GM19099 (cell line): Measurements from ENCODE around the gene TMEM248.

ENCODE experiments used
- POLR2A ChIP-seq: IDR thresholded peaks from 3 replicates; pipeline ENCODE4 v1.6.1; 2011; ENCODE audit warnings: low read depth; ENCODE audit not compliant: insufficient read length; ENCODE audit errors: extremely low read depth

The TMEM248 gene

DNA sequence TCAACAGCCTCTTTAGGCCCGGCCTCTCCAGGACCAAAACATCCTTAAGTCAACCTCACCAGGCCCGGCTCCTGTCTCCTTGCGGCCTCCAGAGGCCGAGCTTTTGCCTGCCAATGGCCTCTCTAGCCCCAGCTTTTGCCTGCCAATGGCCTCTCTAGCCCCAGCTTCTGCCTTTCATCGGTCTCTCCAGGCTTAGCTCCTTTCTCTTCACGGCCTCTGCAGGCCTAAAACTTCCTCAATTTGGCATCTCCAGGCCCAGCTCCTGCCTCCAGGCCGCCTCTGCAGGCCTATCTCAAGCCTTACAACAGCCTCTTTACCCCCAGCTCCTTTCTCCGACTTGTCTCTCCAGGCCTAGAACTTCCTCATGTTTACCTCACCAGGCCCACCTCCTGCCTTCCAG lies 15.7 kb upstream of the TMEM248 start:
- TF ChIP-seq POLR2A: no peak

DNA sequence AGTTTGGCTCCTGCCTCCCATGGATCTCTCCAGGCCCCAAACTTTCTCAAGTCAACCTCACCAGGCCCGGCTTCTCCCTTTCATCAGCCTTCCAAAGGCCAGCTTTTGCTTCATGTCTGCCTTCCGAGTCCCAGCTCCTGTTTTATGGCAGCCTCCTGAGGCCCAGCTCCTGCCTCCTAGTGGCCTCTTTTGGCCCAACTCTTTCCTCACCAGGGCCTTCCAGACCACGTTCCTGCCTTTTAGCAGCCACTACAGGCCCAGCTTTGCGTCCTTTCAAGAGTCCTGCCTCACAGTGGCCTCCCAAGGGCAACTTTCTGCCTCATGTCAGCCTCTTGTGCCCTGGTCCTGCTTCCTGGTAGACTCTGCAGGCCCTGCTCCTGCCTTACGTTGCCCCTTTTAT lies 15.3 kb upstream of the TMEM248 start:
- no peak for TF ChIP-seq POLR2A

DNA sequence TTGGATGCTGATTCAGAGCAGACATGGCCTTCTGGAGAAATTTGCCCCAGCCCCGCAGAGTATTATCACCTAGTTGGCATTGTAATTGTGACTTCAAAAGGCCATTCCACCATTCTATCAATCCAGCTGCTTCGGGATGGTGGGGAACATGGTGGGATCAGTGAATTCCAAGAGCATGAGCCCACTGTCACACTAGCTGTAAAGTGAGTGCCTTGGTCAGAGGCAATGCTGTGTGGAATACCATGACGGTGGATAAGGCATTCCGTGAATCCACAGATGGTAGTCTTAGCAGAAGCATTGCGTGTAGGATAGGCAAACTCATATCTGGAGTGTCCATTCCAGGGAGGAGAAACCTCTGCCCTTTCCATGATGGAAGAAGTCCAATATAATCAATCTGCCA lies 13.3 kb upstream of the TMEM248 start:
- TF ChIP-seq POLR2A: no peak

DNA sequence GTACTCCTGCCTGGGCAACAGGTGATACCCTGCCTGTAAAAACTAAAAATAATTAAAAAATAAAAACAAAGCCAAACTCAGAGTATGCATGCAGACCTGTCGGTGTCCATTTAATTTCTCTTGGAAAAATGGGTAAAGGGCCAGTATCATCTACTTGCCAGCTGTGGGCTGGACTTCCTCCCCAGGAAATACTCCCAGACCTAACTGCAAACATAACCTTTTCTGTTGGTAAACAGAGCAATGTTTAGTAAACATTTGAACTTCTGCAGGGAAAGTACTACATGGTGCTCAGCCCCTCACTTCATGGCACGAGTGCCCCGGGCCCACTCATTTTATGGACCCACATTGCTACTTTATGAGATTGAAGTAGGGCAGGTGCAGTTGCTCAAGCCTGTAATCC lies 10.2 kb upstream of the TMEM248 start:
- TF ChIP-seq POLR2A: no peak

DNA sequence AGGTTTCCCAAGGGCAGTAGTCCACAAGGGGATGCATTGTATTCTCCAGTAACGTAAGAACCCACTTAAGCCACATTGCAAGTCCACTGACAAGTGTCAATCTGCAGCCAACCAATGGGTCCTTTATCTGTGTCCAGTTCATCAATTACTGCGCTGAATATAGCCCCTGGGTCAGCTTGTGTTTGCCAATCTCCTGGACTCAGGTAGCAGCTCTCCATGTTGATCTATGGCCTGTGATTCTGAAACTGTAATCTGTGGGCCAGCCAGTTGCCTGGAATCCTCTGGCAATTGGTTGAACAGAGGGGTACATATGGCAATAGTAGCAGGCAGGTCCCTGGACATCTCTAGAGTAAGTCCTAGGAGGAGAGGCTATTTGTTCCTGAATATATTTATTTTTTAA lies 8.8 kb upstream of the TMEM248 start:
- TF ChIP-seq POLR2A: no peak

DNA sequence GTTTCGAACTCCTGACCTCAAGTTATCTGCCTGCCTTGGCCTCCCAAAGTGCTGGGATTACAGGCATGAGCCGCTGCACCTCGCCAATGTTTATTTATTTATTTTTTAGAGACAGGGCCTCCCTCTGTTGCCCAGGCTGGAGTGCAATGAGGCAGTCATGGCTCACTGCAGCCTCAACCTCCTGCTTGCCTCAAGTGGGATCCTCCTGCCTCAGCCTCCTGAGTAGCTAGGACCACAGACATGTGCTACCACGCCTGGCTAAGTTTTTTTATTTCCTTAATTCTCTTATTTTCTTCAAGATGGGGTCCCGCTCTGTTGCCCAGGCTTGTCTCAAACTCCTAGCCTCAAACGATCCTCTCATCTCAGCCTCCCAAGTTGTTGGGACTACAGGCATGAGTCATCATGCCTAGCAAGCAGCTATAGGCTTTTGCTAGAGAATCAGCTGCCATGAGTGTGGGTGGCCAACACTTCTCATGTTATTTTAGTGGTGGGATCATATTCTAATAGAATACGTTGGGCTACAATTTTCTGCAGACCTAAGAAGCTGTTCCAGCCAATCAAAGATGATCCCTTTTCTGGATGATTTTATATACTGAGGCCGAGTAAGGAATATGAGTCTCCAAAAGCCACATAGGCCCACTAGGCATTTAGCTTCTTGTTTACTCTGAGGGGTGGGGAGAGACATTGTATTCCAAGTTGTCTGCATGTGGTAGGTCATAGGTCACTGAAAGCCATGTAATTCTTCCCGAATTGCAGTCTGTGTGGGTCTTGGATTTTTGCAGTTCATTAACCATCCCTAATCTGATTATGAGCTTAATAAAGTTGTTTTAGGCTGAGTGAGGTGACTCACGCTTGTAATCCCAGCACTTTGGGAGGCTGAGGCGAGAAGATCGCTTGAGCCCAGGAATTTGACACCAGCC lies 7.6 kb upstream of the TMEM248 start:
- no peak for TF ChIP-seq POLR2A

DNA sequence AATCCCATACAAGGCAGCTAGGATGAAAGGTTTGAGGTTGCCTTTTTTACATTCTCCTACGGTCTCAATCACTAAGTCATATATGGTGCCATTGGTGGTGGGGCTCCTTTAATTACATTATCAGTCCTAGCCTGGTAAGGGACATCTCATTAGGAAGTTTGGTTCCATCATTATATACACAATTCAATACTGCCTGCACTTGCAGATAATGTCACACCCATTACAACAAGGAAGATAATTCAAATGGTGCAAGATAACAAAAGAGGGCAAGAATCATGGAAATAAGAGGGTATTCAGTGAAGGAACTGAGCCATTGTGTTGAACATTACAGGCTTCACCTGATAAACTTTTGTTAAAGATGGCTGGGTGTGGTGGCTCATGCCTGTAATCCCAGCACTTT lies 1.7 kb upstream of the TMEM248 start:
- TF ChIP-seq POLR2A: no peak

DNA sequence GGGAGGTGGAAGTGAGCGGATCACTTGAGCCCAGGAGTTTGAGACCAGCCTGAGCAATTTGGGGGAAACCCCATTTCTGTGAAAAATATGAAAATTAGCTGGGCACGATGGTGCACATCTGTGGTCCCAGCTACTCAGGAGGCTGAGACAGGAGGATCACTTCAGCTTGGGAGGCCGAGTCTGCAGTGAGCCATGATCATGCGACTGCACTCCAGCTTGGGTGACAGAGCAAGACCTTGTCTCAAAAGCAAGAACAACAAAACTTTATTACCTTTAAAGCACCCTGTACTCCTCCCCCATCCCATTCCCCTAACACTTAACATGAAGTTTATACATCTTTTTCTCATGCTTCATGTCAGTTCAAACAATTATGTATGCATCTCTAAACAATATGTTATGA lies 1.3 kb upstream of the TMEM248 start:
- TF ChIP-seq POLR2A: no peak

DNA sequence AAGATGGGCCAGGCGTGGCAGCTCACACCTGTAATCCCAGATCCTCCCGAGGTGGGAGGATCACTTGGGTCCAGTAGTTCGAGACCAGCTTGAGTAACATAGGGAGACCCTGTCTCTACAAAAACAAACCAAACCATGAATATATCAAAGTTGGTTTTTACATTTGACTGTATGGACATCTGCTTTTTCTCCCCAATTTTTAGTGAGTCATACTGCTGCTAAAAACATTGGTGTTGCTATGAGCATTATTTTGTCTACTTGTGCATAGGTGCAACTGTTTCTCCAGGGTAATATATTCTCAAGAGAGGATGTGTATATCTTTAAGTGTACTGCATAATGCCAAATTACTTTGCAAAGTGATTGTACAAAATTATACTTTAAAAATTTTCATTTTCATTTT lies 769 bp upstream of the TMEM248 start:
- TF ChIP-seq POLR2A: no peak

DNA sequence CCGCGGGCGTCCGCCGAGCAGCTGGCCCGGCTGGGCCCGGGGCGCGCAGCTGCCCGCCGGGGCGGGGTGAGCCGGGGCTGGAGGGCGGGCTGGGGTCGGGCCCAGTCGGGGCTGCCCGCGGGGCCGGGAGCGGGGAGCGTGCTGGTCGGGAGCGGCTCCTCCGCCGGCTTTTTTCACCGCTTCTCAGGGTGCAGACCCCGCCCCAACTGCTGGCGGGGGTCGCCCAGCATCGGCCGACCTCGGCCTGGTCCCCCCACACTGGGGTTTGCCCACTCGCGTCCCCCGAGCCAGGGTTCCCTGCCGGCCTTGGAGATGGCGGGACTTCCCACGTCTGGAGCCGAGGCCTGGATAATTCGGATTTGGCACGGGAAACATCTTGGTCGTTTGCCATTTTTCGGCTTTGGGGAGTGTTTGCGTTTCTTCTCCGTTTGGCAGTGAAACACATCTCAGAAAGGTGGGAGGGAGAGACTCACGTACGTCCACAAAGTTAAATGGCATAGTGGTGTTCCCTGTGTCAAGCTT lies 432 bp downstream of the TMEM248 start:
- no peak for TF ChIP-seq POLR2A

DNA sequence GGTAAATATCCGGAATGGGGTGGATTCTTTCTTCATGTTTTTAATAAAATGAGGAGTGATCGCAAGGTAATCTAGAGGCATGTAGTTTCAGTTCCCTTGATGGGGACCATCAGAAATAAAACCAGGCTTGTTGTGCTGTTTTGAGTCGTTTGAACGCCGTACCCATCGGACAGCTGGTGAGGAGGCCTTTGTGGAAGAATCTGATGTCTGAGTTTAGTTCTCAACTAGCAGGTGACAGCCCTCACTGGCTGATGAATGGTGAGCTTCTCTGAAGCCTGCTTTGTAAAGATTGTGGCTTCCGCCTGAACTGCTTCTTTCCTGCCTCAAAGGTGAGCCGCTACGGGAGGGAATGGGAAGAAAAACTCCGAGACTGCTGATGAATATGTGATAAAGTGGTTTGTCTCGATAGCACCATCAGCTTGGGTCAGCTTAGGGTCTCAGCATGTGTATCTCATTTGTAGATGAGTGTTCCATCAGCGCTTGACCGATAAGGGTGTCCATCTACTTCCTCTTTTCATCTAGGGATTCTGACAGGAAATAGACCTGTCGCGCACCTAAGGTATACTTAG lies 977 bp downstream of the TMEM248 start:
- TF ChIP-seq POLR2A: no peak

DNA sequence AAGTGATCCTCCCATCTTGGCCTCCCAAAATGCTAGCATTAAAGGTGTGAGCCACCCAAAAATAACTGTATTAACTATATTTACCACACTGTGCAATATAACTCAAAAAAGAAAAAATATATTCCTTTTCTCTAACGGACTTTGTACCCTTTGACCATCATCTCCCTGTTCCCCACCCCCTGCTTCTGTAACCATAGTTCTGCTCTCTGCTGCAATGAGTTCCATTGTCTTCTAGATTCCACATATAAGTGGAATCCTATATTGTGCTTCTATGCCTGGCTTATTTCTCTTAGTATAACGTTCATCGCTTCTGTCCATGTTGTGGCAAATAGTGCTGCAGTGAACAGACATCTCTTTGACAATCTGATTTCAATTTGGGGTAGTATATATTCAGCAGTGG lies 4.2 kb downstream of the TMEM248 start:
- no peak for TF ChIP-seq POLR2A

DNA sequence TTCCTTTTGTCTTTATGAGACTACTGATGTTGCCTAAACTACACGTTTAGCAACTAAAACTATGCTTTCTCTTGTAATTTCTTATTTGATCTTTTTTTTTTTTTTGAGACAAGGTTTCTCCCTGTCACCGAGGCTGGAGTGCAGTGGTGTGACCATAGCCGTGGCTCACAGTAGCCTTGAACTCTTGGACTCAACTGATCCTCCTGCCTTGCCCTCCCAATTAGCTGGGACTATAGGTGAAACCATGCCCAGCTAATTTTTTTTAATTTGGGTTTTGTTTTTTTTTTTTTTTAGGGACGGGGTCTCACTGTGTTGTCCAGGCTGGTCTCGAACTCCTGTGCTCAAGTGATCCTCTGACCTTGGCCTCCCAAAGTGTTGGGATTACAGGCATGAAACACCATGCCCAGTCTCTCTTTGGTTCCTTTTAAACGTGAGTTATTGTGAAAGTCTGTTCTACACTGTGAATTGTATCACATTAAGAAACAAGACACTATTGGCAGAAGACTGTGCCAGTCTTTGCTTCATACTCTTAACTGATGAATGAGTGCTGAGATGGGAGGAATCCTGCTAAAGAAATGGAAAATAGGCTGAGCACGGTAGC lies 6.4 kb downstream of the TMEM248 start:
- no peak for TF ChIP-seq POLR2A

DNA sequence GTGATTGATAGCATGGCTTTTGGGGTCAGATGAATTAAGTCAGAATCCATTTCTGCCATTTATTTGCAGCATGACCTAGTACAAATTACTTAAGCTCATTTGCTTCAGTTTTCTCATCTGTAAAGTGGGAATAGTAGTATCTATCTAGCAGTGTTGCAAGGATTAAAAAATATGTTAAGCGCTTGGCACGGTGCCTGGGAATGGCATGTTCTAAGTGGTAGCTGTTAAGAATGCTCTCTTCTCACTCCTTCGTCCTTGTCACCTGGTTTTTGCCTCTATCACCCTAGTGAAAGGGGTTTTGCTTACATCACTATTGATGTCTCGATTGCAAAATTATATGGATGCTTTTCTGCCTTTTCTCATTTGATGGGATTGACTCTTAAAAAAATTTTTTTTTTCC lies 7.4 kb downstream of the TMEM248 start:
- no peak for TF ChIP-seq POLR2A

DNA sequence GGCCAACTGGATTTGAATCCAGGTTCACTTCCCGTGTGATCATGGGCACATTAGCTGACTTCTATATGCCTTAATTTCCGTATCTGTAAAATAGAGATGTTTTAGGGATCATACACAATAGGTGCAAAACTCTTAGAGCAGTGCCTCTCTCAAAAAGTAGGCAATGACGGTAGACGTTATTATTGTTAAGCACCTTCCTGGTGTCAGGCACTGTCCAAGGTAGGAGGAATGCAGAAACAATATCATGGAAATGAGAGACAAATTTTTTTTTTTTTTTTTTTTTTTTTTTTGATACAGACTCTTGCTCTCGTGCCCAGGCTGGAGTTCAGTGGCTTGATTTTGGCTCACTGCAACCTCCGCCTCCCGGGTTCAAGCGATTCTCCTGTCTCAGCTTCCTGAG lies 8.1 kb downstream of the TMEM248 start:
- no peak for TF ChIP-seq POLR2A

DNA sequence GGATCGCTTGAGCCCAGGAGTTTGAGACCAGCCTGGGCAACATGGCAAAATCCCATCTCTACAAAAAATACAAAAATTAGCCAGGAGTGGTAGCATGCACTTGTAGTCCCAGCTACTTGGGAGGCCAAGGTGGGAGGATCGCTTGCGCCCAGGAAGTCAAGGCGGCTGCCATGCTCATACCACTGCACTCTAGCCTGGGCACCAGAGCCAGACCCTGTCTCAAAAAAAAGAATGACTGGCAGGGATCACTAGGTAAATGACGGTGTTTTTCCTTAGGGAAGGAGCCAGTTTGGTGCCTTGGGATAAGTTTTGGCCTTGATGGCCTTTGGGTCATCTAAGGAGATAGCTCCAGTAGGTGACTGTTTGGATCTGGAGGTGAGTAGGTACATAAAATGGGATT lies 8.9 kb downstream of the TMEM248 start:
- no peak for TF ChIP-seq POLR2A
